NOMO-1 treated with dmso at 0.1 percent for 144 hours (cell line): ENCODE results near the gene PNPT1.
"Not testable (repeated sequence)": the region's sequence is repeated elsewhere in the genome, so short reads cannot be mapped to it uniquely, and the experiment has no call there.

Experiments
- DNase-seq: peaks from one replicate; lab custom pipeline; 2025; ENCODE audit not compliant: unreplicated experiment; lab: John Stamatoyannopoulos, UW

The PNPT1 gene

GRCh38 chr2:55693181-55694125 lies at the start of gene PNPT1:
PNPT1 (minus strand) TSS chr2:55693844; CDS start chr2:55693823, 21 bp downstream.
- peak; percentile 94 for DNase-seq

DNA sequence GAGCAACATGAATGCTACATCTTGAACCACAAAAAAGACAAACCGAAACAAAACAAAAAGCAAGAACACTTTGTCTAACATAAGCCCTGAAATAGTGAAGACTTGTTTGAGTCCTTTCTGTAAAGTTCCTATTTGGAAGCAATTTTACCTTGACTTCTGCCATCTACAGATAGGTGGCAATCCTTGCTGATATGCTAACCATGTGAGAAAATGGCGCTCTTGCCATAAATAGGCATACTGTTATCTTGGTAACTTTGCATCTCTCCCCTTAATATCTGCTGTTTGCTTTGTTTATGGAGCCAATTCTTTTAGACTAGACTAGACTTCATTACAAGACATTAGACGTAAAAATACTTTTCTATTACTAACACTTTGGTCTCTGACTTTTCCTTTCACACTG lies 49.4 kb upstream of the PNPT1 start:
- no peak for DNase-seq

- not testable (repeated sequence) for DNase-seq
Observed at GRCh38 chr2:55736019-55736536, 42.4 kb upstream of the PNPT1 start.

DNA sequence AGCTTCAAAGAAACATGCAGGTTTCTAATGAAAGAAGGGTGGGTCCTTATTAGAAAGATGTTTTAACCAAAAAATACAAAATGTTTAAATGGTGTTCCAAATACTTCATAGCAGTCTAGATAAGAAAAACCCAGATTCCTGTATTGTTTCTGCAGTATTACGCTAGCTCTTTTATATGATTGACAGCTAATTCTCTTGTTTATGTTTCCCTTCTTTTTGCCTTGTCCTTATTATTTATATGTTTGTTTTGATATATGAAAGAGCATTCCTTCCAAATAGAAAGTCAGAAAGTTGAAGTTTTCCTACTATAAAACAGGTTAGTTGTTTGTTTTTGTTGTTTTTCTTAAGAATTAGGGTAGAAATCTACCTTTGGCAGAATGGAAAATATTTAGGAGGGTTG lies 41.1 kb upstream of the PNPT1 start:
- DNase-seq, result no peak

GRCh38 chr2:55733335-55733734 lies 39.7 kb upstream of the PNPT1 start:
- no peak for DNase-seq

DNA sequence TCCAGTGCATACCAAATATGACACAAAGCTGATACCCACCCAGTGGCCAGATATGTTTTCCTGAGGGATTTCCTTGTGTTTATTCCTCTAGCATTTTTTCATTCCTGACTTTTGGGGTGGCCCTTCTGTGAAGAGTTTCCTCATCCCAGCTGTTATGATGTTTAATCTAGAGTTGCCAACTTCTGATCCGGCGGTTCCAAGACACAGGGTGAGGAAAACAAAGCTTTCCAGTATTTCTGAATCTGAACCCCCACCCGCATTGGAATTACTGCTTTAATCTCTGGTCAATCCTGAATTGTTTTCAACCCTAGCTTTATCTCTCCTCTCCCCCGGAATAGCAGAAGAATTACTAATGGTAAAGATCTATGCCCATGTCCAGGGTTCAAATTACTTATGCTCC lies 39.2 kb upstream of the PNPT1 start:
- no peak for DNase-seq

GRCh38 chr2:55729136-55729685 lies 35.6 kb upstream of the PNPT1 start:
- no peak for DNase-seq

DNA sequence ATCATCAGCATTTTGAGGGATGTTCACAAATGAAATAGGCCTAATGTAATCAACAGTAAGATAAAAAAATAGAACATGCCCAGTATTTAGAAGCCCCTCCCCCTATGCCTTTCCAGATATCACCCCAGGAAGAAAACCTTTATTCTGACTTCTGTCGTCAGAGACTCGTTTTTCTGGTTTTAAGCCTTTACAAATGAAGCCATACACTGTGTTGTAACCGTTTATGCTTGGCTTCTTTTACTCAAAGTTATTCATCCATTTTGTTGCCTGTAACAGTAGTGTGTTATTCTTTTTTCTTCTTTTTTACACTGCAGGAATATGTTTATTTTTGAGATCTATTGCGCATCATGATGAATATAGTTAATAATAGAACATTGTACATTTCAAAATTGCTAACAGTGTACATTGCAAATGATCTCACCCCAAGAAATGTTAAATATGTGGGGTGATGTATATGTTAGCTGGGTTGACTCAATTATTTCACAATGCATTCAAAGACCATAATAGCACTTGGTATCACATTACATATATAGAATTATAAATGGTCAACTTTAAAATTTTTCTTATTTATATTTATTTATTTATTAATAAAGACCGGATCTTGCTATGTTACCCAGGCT lies 28.1 kb upstream of the PNPT1 start:
- no peak for DNase-seq

DNA sequence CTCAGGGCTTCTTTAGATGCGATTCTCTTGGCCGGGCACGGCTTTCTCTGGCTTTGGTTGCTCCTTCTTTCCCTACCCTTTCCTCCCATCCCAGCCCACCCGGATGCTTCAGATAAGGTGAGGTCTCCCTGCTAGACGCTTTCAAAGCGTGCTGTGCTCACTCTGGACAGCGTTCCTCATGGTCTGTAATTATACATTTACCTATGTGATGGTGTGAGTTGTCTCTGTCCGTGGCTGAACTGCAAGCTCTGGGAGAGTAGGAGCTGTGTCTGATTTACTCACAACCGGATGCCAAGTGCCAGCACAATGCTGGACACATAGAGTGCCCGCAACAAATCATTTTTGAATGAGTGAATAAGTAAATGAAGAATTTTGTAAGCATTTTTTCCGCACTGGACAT lies 26.8 kb upstream of the PNPT1 start:
- no peak for DNase-seq

GRCh38 chr2:55719852-55720251 lies 26.2 kb upstream of the PNPT1 start:
- no peak for DNase-seq

- peak; percentile 13 for DNase-seq
Observed at GRCh38 chr2:55718165-55719008, 24.7 kb upstream of the PNPT1 start.

DNA sequence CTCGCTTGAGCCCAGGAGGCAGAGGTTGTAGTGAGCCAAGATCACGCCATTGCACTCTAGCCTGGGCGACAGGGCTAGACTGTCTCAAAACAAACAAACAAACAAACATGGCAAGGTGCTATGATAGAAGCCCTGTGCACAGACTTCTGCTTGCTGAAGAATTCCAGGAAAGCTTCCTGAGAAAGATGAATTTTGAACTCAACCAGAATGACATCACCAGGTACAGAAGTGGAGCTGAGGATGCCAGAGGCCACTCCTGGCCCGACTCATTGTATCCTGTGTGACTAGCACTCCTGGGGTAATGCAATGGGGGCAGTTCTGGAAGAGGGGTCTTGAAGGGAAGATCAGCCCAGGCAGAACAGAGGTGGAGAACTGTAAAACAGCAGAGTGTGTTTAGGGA lies 22.0 kb upstream of the PNPT1 start:
- DNase-seq, result no peak

DNA sequence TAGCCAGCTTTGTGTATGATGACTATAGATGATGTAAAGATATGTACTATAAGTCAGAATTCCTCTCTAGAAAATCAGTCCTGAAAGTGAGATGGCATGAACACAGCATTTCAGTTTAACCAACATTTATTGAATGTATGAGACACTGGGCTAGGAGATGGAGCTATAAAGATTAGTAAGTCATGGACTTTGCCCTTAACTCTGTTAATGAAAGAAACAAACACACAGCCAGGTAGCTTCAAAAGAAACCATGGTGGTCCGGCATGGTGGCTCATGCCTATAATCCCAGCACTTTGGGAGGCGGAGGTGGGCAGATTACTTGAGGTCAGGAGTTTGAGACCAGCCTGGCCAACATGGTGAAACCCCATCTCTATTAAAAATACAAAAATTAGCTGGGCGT lies 21.5 kb upstream of the PNPT1 start:
- DNase-seq, result not testable (repeated sequence)

GRCh38 chr2:55712477-55713060 lies 18.9 kb upstream of the PNPT1 start:
- DNase-seq, result no peak

GRCh38 chr2:55710025-55710424 lies 16.4 kb upstream of the PNPT1 start:
- no peak for DNase-seq

- DNase-seq, result no peak
Observed at GRCh38 chr2:55707751-55708150, 14.1 kb upstream of the PNPT1 start.

GRCh38 chr2:55706258-55706657 lies 12.6 kb upstream of the PNPT1 start:
- DNase-seq, result not testable (repeated sequence)

DNA sequence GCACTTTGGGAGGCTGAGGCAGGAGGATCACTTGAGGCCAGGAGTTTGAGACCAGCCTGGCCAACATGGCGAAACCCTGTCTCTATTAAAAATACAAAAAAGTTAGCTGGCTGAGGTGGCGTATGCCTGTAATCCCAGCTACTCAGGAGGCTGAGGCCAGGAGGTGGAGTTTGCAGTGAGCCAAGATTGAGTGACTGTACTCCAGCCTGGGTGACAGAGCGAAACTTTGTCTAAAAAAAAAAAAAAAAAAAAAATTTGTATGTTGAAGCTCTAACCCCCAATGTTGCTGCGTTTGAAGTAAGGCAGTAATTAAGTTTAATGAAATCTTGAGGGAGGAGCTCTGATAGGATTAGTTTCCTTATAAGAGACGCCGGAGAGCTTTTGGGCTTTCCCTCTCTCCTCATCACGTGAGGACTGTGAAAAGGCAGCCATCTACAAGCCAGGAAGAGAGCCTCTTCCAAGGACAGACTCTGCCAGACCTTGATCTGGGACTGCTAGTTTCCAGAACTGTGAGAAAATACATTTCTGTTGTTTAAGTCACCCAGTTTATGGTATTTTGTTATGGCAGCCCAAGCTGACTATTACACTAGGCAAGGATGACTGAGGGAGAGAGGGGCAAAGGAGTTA lies 11.5 kb upstream of the PNPT1 start:
- no peak for DNase-seq

- DNase-seq, result no peak
Observed at GRCh38 chr2:55703350-55703749, 9.7 kb upstream of the PNPT1 start.

GRCh38 chr2:55692740-55693139 lies 904 bp downstream of the PNPT1 start:
- DNase-seq, result not testable (repeated sequence)
